Right cardiac atrium (tissue), 5 donors: ENCODE measurements around the gene FANCC. TPM values are rescaled to one million over a fixed set of nuclear protein-coding genes. Genes with fewer than 3 reads are reported as not detected.
"Not testable (repeated sequence)": the region's sequence is repeated elsewhere in the genome, so short reads cannot be mapped to it uniquely, and the experiment has no call there.

Experiments used
- ATAC-seq, 2 donors: fragments of 200-7000 bp; cut with Tn5 transposase; one replicate each; pipeline versions ENCODE4 v1.8.0 to v1.9.1; 2020; ENCODE audit warnings: moderate library complexity in 2 of 2, mild to moderate bottlenecking in 1 of 2
- DNase-seq, 3 donors: peaks; one replicate each; pipeline ENCODE4 v3.0.0-alpha.2; 2020
- H3K27ac ChIP-seq: one replicate; pipeline ENCODE4 v1.5.1; 2013; ENCODE audit warnings: mild to moderate bottlenecking, low read length, control low read depth, moderate library complexity
- H3K27me3 ChIP-seq: one replicate; pipeline ENCODE4 v1.6.1; 2013; ENCODE audit not compliant: control insufficient read depth, insufficient read depth
- H3K4me1 ChIP-seq: one replicate; pipeline ENCODE4 v1.6.1; 2013; ENCODE audit warnings: low read length; ENCODE audit not compliant: control insufficient read depth, insufficient read depth
- H3K4me3 ChIP-seq: one replicate; pipeline ENCODE4 v1.5.1; 2013; ENCODE audit warnings: low read length, control low read depth
- H3K9me3 ChIP-seq: one replicate; pipeline ENCODE4 v1.6.1; 2013; ENCODE audit warnings: low read length; ENCODE audit not compliant: control insufficient read depth
- WGBS: extraction: QIAGEN DNeasy Blood & Tissue Kit; methylation state at CpG from one replicate; pipeline ENCODE4 v1.1.7; 2013; 5-methylcytosine and 5-hydroxymethylcytosine counted together
- intact Hi-C, 4 donors: fragments of 100-400 bp; cut with DNase I; formaldehyde crosslinking; loops; one replicate each; pipeline versions ENCODE4 v1.11.0 to v1.14.0; 2022 to 2023
- polyA plus RNA-seq: library from polyadenylated mRNA; stranded (reverse); fragments of 200-250 nt; gene quantifications from one replicate; pipeline ENCODE4 v1.2.3, GENCODE V29; 2013
- total RNA-seq, 4 donors: library from RNA; stranded (reverse); fragmentation: NEBNext Ultra II Directional; extraction: Animal tissue kit (Norgen Biotek cat#: 25700); gene quantifications; one replicate each; pipeline ENCODE4 v1.2.1, GENCODE V29; 2021
- donor health status: healthy with polysubstance abuse.
- donor health status: DM: no; HTN: yes; CAD: no.
- donor health status: DM: no; HTN: no; CAD: no.
- donor health status: DM: no; HTN: yes; CAD: no; lungs with severe emphysema.
- donor health status: DM: yes; HTN: yes; CAD: no.

The FANCC gene
- total and polyA plus RNA-seq, 5 donors, result 3.2 to 6.6 (median 4.3) TPM

DNA sequence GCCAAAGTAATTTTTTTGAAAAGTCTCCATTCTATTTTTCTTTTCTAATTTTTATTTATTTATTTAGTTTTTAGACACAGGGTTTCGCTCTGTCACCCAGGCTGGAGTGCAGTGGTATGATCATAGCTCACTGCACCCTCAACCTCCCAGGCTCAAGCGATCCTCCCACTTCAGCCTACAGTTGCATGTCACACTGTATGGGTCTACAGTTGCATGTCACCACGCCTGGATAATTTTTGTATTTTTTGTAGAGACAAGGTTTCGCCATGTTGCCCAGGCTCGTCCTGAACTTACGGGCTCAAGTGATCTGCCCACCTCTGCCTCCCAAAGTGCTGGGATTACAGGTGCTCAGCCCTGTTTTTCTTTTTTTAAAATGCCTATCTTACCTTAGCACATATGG, 10.7 kb downstream of the FANCC start:
- DNase-seq (no peak), ATAC-seq (no peak)
- no peak overlapping the region for H3K4me3 ChIP-seq
- H3K27ac ChIP-seq, result no peak overlapping the region
- intact Hi-C loops, result no loop called here
- 98% methylated on average over 6 of the region's 6 CpGs for WGBS
- no peaks in the 10 kb centered on the region for H3K4me1 ChIP-seq
- no peaks in the 10 kb centered on the region for H3K9me3 ChIP-seq
- H3K27me3 ChIP-seq, result no peaks in the 10 kb centered on the region

DNA sequence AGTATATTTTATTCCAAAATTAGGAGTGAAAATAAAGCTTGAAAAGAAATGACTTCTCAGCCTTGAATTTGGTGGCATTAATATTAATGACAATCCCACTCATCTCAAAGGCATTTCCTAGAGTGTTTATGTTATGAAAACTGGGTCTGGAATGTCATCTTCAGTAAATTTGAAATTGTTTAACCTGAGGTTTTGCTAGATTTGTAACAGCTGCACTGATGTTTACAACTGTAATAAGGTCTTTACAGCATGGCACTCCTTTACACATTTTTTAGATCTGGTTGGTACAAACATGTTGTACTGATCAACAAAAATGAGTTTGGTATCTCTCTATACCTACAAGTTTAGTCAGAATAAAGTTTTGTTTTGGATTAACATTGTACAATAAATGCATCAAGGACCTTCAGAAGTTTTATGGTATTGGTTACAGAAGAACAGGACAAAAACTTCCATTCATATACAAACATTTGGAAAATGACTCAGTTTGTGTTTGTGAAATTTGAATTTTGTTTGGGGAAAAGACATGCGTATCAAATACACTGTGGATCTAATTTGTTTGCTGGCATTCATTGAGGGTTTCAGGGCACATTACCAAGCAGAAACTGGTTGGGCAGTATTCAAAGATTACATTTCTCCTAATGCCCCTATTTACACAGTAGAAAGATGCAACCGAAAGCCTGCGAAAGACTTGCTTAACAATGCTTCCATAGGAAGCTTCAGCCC, 11.6 kb downstream of the FANCC start:
- 94% methylated on average over 3 of the region's 3 CpGs for WGBS
- ATAC-seq, result no peak
- intact Hi-C loops, result no loop called here
- H3K27me3 ChIP-seq, result no peaks in the 10 kb centered on the region
- no peaks in the 10 kb centered on the region for H3K4me1 ChIP-seq
- H3K4me3 ChIP-seq, result no peak overlapping the region
- H3K27ac ChIP-seq, result no peak overlapping the region
- no peaks in the 10 kb centered on the region for H3K9me3 ChIP-seq
- no peak for DNase-seq

DNA sequence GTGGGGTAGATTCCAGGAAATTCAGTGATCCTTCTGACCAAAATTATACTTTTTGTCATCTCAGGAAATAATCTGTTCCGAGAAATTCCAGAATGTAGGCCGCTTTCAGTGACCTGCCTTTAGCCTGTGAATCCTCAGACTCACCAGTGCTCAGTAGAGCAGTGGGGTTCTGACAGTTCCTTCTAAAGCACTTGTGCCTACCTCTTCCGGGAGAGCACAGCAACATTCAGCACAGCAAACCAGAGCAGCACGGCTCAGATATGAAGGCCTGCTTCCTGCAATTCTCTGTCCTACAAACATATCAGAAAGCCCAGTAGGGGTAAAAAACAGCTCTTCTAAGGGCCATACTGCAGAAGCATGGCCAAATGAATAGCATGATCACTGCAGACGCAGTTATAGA, 15.0 kb downstream of the FANCC start:
- WGBS, result 83% methylated on average over 5 of the region's 5 CpGs
- DNase-seq, result no peak
- intact Hi-C loops, result no loop called here

DNA sequence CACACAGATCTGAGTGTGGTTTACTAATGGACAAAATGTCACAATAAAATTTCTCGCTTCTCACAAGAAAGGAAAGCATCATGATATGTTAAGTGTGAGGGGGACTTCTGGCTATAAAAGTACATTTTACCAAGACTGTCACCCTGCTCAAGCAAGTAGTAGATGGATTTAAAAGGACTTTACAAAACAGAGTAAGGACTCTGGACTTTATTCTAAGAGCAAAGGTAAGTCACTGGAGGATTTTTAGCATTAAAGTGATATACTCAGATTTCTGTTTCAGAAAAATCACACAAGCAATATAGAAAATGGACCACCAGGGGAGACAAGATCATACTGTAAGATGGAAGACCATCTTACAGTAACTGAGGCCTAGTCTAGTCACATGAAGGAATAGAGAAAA, 19.7 kb downstream of the FANCC start:
- 99% methylated on average over 1 of the region's 1 CpG for WGBS
- no peak overlapping the region for H3K4me3 ChIP-seq
- H3K27me3 ChIP-seq, result no peaks in the 10 kb centered on the region
- no peaks in the 10 kb centered on the region for H3K4me1 ChIP-seq
- intact Hi-C loops, result no loop called here
- no peaks in the 10 kb centered on the region for H3K9me3 ChIP-seq
- H3K27ac ChIP-seq, result no peak overlapping the region
- DNase-seq (no peak), ATAC-seq (no peak)

More for the DNA sequence above, 15.0 kb downstream of the FANCC start:
- Histone ChIP-seq H3K4me3 (no peak overlapping the region), H3K27me3 (no peaks in the 10 kb centered on the region), H3K9me3 (no peaks in the 10 kb centered on the region), H3K27ac (no peak overlapping the region), H3K4me1 (no peaks in the 10 kb centered on the region)
- ATAC-seq, result no peak

DNA sequence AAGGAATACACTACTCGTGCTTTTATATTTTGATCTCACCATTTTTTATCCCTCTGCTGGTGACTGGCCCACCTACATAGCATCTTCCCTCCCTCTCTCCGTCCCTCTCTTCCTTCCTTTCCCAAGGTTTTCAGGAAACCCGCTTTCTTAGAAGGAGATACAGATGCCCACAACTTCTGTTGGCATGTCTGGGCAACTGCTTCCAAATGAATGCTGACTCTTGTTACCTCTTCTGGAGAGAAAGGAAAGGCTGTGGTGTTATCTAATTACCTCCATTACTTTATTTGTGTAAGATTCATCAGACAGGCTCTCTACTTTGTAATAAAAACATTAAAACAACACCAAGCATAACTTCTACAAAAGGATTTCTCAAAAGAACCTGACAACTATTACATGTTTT, 20.2 kb downstream of the FANCC start:
- no peaks in the 10 kb centered on the region for H3K9me3 ChIP-seq
- no peaks in the 10 kb centered on the region for H3K4me1 ChIP-seq
- H3K27ac ChIP-seq, result no peak overlapping the region
- ATAC-seq (no peak), DNase-seq (no peak)
- no peaks in the 10 kb centered on the region for H3K27me3 ChIP-seq
- no peak overlapping the region for H3K4me3 ChIP-seq
- WGBS, result 77% methylated on average over 3 of the region's 3 CpGs
- intact Hi-C loops, result no loop called here

DNA sequence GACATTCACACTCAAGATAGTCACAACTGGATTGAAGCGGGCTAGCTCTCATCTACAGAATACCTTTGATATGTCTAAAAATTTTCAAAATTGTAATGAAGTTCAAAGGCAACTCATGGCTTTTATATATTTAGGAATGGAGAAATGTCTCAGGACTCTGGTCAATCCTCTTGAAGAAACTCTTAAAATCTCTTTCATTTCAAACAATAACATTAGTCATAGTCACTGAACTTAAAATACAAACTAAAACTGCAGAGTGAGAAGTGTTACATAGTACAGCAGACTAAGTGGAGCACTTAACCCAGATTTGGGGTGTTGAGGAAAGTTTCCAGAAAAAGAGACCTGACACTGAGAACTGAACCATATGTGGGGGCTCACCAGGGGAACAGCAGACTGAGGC, 20.7 kb downstream of the FANCC start:
- no peak for ATAC-seq
- DNase-seq, result no peak
- no peaks in the 10 kb centered on the region for H3K27me3 ChIP-seq
- no peak overlapping the region for H3K27ac ChIP-seq
- no peak overlapping the region for H3K4me3 ChIP-seq
- H3K4me1 ChIP-seq, result no peaks in the 10 kb centered on the region
- intact Hi-C loops, result no loop called here
- 97% methylated on average over 1 of the region's 1 CpG for WGBS
- H3K9me3 ChIP-seq, result no peaks in the 10 kb centered on the region

DNA sequence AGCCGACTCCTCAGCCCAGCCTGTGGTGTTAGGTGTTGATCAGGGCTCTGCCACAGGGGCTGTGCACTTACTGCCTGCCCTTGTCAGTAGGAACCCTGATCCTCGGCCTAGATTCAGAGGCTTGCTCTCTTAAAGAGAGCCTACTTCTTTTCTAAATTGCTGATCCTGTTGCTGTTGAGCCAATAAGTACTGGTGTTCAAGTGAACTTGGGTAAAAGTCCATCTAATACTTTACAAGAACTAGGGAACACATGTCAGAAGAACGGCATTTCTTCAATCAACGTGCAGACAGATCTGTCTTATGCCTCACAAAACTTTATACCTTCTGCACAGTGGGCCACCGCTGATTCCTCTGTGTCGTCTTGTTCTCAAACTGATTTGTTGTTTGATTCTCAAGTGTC, 24.2 kb downstream of the FANCC start:
- ATAC-seq, H3K27ac ChIP-seq, H3K27me3 ChIP-seq, DNase-seq, intact Hi-C loops, H3K4me1 ChIP-seq, H3K9me3 ChIP-seq, H3K4me3 ChIP-seq: not testable (repeated sequence)
- 95% methylated on average over 6 of the region's 6 CpGs for WGBS

DNA sequence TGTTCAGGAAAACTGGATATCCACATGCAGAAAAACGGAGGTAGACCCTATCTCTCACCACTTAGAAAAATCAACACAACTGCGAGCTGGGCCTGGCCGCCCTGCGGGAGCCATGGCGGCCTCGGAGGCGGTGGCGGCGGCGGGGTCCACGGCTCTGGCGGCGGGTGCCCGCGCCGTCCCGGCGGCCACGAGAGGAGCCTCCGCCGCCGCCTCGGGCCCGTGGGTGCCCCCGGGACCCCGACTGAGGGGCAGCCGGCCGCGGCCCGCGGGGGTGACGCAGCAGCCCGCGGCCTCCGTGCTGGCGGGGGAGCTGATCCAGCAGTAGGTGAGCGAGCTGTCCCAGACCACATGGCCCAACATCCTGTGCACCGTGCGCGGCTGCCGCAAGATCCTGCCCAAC, 25.3 kb downstream of the FANCC start:
- WGBS, result 97% methylated on average over 41 of the region's 41 CpGs
- Histone ChIP-seq H3K4me1 (no peaks in the 10 kb centered on the region), H3K4me3 (no peak overlapping the region), H3K27ac (no peak overlapping the region), H3K27me3 (no peaks in the 10 kb centered on the region), H3K9me3 (no peaks in the 10 kb centered on the region)
- ATAC-seq (peak in 1 of 2 donors; percentile 11), DNase-seq (no peak)
- intact Hi-C loops, result no loop called here

DNA sequence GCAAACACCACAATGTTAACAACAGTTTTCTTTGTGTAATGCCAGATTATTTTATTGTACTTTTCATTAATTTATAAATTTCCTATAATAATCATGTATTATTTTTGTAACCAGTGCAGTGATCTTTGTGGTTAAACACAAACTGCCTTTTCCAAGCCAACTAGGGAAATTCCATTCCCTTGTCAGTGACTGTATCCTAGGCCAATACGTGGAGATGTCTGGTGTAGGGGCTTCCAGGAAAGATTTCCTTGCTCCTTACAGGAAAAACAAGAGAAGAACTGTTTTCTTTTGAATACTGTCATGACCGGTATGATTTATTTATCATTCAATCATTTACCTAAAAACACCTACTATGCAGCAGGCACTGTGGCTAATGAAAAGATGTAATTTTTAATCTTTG, 31.4 kb downstream of the FANCC start:
- Histone ChIP-seq H3K4me3 (no peak overlapping the region), H3K4me1 (no peaks in the 10 kb centered on the region), H3K27ac (no peak overlapping the region), H3K27me3 (no peaks in the 10 kb centered on the region), H3K9me3 (no peaks in the 10 kb centered on the region)
- ATAC-seq (no peak), DNase-seq (no peak)
- WGBS, result 46% methylated on average over 2 of the region's 2 CpGs
- intact Hi-C loops, result no loop called here

DNA sequence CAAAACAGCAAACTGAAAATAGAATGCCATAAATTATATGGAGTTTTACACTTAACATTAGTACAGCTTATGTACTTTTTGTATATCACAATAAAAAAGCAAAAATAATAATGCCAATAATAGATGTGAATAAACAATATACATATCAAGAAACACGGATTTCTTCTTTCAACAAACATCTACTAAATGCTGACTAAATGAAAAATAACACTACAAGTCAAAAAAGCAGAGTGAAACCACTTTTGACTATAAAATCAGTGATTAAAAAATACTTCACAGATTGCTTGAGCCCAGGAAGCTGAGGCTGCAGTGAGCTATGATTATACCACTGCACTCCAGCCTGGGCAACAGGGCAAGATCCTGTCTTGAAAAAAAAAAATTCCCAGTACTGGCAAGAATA, 32.2 kb downstream of the FANCC start:
- H3K4me1 ChIP-seq, result no peaks in the 10 kb centered on the region
- no peaks in the 10 kb centered on the region for H3K9me3 ChIP-seq
- ATAC-seq (no peak), DNase-seq (no peak)
- no peak overlapping the region for H3K27ac ChIP-seq
- no peaks in the 10 kb centered on the region for H3K27me3 ChIP-seq
- no peak overlapping the region for H3K4me3 ChIP-seq
- intact Hi-C loops, result no loop called here
- WGBS, result 61% methylated on average over 1 of the region's 1 CpG

DNA sequence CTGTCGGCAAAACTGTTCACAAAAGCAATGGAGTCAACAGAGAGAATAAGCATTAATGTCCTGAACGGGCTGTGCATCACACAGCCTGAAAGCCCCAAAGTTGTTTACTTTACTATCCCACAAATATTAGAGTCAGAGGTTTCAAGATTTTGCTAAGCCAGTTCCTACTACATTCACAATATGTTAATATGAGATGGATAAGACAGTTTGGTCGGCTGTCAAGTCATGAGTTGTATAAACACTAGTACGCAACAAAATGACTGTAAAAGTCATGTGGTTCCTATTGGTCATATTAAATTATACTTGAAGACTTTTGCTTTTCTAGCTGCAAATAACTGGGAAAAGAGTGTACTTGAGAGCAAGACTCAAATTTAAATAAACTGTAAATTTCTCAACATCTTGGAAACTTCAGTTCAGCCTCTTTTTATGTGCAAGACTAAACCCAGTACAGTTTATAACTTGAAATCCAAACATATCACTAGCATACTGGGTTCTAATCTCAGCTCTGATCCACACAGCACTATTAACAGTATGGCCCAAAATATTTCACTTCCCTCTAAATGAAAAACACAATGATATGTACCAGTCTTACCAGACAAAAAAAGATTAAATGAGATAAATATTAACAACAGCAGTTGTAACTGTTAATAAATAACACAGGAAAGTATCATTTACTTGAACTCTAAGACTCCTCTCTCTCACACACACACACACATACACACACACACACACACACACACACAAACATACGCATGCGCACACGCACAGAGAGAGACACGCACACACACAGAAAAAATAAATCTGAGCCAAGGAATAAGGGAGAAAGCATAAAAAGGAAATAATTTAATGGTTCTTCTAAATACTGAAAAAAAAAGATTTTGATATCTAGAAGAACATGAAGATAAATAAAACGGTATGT, 33.1 kb downstream of the FANCC start:
- 72% methylated on average over 9 of the region's 9 CpGs for WGBS
- Histone ChIP-seq H3K27ac (no peak overlapping the region), H3K9me3 (no peaks in the 10 kb centered on the region), H3K4me1 (no peaks in the 10 kb centered on the region), H3K27me3 (no peaks in the 10 kb centered on the region), H3K4me3 (no peak overlapping the region)
- intact Hi-C loops, result no loop called here
- DNase-seq (no peak), ATAC-seq (no peak)
